HG03565 (cell line): ENCODE results near the gene INHBC.

Source experiments
- ATAC-seq: cut with Tn5 transposase; IDR thresholded peaks from one replicate; pipeline ENCODE4 v1.9.1; 2021; ENCODE audit warnings: mild to moderate bottlenecking, moderate library complexity; ENCODE audit not compliant: unreplicated experiment

The INHBC gene

GRCh38 chr12:57465747-57466505 lies 31.3 kb downstream of the INHBC start:
- ATAC-seq: no peak

DNA sequence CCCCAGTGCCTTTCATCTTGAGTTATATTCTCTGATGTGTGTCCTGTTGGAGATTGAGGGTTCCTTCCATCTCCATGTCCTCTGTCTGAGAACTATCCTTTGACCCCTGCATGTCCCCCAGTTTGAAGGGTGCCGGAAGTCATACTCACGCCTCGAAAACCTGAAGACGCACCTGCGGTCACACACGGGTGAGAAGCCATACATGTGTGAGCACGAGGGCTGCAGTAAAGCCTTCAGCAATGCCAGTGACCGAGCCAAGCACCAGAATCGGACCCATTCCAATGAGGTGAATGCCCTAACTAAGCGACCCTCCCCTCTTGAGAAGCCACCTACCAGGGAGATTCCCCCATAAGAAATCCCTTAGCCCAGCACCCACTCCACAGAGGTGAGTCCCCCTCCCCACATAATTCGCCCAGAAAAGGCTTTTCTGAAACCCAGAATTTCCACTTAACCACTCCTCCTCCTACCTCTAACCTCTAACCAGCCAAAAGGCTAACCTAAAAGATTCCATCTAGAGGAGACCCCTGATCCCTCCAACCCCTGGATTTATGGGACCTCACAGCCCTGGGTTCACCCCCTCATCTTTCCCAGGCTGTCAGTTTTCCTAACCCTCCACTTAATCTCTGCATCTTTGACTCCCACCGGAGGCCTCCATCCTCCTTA lies 32.8 kb downstream of the INHBC start:
- no peak for ATAC-seq

DNA sequence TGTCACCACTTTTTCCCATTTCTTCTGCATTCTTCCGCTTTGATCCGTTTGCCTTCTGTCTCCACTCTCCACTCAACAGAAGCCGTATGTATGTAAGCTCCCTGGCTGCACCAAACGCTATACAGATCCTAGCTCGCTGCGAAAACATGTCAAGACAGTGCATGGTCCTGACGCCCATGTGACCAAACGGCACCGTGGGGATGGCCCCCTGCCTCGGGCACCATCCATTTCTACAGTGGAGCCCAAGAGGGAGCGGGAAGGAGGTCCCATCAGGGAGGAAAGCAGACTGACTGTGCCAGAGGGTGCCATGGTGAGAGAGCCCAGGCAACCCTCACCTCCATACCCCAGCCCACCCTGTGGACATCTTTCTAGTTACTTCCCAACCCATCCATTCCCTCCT lies 33.3 kb downstream of the INHBC start:
- no peak for ATAC-seq

- ATAC-seq: no peak
These were observed 34.9 kb downstream of the INHBC start for GRCh38 chr12:57469296-57470164.

DNA sequence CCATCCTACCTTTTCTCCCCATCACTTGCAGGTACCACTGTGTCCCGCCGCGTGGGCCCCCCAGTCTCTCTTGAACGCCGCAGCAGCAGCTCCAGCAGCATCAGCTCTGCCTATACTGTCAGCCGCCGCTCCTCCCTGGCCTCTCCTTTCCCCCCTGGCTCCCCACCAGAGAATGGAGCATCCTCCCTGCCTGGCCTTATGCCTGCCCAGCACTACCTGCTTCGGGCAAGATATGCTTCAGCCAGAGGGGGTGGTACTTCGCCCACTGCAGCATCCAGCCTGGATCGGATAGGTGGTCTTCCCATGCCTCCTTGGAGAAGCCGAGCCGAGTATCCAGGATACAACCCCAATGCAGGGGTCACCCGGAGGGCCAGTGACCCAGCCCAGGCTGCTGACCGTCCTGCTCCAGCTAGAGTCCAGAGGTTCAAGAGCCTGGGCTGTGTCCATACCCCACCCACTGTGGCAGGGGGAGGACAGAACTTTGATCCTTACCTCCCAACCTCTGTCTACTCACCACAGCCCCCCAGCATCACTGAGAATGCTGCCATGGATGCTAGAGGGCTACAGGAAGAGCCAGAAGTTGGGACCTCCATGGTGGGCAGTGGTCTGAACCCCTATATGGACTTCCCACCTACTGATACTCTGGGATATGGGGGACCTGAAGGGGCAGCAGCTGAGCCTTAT lies 35.8 kb downstream of the INHBC start:
- ATAC-seq: no peak

DNA sequence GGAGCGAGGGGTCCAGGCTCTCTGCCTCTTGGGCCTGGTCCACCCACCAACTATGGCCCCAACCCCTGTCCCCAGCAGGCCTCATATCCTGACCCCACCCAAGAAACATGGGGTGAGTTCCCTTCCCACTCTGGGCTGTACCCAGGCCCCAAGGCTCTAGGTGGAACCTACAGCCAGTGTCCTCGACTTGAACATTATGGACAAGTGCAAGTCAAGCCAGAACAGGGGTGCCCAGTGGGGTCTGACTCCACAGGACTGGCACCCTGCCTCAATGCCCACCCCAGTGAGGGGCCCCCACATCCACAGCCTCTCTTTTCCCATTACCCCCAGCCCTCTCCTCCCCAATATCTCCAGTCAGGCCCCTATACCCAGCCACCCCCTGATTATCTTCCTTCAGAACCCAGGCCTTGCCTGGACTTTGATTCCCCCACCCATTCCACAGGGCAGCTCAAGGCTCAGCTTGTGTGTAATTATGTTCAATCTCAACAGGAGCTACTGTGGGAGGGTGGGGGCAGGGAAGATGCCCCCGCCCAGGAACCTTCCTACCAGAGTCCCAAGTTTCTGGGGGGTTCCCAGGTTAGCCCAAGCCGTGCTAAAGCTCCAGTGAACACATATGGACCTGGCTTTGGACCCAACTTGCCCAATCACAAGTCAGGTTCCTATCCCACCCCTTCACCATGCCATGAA lies 36.5 kb downstream of the INHBC start:
- ATAC-seq: no peak

- no peak for ATAC-seq
These were observed 37.1 kb downstream of the INHBC start for GRCh38 chr12:57471661-57472060.

DNA sequence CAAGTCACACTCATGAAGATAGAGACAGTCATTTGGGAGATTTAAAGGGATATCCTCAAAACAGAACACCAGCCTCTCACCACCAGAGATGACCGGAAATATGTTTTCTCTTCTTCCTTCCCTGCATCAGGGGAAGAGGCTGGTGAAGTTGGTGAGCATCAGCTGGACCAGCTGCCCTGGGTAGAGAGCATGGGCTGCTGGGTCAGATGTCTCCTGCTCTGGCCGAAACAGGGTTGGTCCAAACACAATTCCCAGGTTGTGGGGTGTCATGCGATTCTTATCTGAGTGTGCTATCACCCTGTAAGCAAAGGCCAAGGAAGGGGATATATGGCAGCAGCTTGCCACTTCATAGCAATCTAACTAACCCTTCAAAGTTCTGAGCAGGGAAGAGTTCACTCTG lies 37.8 kb downstream of the INHBC start:
- no peak for ATAC-seq

DNA sequence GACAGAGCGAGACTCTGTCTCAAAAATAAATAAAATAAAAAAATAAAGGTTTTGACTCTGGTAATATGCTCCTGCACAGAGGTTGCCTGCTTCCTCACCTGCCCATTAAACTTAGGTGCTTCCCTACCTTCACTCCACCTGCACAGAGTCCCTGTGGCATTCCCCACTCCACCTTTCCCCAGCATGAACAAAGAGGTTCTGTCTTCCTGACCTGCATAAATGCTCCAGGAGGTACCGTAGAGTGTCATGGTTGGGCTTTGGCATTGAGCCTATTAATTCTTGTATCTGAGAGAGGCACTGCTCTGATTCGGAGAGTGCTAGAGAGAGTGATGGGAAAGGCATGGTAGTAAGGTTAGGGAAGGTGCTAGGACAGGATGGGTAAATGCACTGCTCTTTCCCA lies 38.8 kb downstream of the INHBC start:
- no peak for ATAC-seq

DNA sequence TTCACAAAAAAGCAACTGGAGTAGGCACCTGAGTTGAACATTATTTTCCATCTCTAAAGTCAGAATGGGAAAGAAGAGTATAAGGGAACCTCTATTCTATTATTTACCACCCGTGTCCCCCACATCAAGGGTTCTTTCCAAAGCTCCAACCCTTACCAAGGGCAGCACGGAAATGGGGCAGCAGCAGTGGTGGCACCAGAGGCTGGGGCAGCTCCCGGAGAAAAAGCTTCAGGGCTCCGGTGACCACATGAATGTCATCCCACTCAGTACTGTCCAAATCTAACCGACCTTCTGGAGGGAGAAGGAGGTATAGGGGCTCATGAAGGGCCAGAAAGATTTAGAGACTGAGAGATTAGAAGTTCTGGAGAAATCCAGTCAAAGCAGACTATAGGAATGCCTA lies 39.3 kb downstream of the INHBC start:
- no peak for ATAC-seq

- ATAC-seq: no peak
These were observed 39.8 kb downstream of the INHBC start for GRCh38 chr12:57474430-57474829.

DNA sequence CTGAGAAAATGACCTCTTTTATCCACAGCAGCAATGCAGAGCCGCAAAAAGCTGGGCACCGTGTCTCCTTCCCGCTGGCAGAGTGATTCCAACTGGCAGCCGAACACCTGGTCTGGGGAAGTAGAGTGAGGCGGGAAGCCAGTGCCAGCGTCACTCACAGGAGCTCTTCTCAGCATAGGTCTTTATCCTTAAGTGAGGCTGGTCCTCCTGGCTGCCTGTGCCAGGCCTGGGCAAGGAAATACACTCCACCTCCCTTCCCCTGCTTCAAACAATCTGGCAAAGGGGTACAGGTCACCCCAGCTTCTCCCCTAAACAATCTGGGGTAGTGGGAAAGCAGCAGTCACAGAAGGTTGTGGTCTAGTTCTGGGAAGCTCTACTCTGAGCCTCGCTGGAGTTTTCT lies 40.3 kb downstream of the INHBC start:
- no peak for ATAC-seq

DNA sequence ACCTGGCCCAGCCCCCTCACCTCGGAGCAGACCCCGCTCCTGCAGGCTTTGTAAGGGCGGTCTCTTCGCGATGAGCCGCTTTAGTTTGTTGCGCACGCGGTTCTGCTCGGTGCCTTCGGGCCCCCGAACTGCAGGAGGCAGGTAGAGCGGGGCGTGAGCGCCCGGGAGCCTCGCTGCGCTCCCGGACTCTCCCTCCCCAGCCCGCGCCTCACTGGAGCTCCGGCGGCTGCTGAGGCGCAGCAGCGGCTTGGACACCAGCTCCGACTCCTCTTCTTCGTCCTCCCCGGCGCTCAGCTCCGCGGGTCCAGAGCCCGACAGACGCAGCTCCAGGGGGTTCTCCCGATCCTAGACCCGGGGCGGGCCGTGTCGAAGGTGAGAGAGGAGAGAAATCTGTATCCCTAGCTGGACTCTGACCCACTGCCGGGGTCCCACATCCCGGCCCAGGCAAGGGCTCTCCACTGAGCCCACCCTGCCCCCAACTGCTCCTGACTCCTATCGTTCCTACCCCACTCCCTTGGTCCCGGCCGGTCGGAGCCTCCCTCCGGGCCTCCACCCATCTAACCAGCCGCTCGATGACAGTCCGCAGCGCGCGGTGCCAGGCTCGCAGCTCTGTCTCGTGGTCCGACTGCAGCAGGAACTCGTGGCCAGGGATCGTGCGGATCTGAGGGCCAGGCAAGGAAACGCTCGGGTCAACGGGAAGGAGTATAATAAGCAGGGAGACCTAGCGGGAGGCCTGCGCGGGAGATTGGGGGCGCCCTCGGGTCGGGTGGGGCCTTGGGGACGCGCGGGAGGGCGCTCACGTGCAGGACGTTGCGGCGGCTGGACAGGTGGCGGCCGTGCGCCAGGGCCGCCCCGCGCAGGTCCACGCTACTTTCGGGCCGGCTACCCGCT lies 40.9 kb downstream of the INHBC start:
- ATAC-seq: no peak

DNA sequence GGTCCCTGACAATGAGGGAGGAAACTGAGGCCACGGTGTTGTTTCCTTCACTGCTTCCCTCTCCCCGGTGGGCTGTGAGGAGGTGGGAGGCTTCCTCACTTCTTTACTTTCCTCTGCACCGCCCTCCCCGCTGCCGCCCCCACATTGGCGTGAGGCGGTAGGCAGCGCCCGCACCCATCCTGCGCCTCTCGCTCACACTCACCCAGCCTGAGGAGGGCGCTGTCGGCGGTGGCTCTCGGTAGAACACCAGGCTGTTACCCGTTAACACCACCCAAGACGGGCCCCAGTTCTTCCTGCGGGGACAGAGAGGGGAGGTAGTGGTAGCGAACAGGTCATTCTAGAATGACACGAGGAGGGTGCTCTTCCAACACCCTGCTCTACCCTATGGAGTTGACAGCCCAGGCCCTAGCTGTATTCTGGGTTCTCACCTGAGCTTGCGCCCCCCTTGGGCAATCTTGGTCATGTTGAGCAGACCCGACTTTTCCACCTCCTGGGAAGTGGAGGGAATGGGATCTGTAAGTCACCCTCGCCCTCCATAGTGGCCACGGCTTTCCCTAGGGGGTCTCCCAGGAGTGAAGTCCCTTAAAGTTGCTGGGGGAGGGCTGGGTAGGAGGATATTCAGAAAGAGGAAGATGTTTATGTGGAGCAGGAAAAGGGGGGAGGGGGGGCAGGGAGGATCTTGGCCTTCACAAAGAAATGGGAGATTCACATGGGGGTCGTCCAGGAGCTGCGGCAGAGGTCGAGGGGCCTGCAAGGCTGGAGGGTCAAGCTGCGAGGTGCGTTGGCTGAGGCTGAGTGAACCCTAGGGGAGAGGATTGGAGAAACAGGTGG lies 41.8 kb downstream of the INHBC start:
- no peak for ATAC-seq

DNA sequence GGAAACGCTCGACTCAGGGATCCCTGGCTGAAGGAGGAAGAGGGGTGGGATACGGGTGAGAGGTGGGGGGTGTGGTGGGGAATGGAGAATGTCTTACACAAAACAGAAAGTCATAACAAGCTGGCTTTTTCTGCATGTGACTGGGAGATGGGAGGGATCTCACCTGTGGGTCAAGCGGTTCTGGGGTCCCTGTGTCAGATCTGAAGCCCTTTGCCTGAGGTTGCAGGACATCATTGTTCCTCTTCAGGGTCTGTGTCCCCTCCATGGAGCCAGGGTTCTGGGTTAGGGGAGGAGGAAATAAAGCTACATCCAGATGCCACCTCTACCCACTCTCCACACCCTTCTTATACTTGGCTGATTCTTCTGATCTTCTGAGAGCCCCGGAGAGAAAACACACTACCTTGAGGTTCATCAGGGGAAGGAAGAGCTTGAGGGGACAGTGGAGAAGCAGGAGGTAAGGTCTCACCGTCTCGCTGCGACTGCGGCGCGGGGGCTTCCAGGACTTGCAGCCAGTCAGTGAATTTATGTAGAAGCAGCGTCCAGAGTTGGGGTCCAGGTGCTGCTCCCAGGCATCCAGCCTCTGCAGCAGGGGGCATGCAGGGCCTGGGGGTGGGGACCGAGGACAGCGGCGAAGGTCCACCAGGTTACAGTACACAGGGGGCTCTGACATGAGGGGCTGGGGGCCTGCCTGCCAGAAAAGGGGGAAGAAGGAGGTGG lies 42.6 kb downstream of the INHBC start:
- ATAC-seq: no peak

- ATAC-seq: no peak
These were observed 43.4 kb downstream of the INHBC start for GRCh38 chr12:57477710-57478681.

- no peak for ATAC-seq
These were observed 44.4 kb downstream of the INHBC start for GRCh38 chr12:57479043-57479375.
